GM13977 (cell line): ENCODE results near the gene TTN.

ENCODE experiments used
- DNase-seq: peaks from one replicate; pipeline ENCODE4 v3.0.0; 2012; ENCODE audit warnings: low spot score
- in situ Hi-C: fragments of 300-500 bp; cut with MboI; formaldehyde crosslinking; loops from one replicate; pipeline ENCODE4 v1.12.0; 2022; ENCODE audit warnings: low sequenced_read_pairs, low pct_unique_long_range_greater_than_20kb, mixed read lengths, inconsistent platforms; ENCODE audit not compliant: unreplicated experiment
- TF ChIP-seq, protein P1 (sequence below): IDR thresholded peaks from 2 replicates; pipeline ENCODE4 v1.5.1; 2012; ENCODE audit warnings: mild to moderate bottlenecking, control low read depth; ENCODE audit not compliant: insufficient read depth; ENCODE audit errors: extremely low read depth, missing control alignments

TTN gene

DNA sequence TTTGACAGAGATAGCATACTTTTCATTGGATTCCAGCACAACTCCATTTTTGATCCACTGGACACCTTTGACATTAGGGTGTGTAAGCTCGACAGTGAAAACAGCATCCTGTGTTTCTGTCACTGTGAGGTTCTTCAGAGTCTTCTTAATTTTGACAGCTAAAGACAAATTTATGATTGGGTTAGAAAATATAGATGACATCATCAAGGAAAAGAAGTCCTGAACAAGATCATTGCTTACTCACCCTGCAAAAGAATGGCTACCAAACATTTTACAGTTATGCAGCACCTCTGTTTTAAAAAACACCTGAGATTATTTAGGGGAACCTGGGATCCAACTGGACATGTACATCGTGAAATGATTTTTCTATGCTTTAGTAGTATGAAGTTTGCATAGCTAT, 36.7 kb downstream of the TTN start:
- in situ Hi-C loops, result no loop called here
- TF ChIP-seq, protein P1, sequence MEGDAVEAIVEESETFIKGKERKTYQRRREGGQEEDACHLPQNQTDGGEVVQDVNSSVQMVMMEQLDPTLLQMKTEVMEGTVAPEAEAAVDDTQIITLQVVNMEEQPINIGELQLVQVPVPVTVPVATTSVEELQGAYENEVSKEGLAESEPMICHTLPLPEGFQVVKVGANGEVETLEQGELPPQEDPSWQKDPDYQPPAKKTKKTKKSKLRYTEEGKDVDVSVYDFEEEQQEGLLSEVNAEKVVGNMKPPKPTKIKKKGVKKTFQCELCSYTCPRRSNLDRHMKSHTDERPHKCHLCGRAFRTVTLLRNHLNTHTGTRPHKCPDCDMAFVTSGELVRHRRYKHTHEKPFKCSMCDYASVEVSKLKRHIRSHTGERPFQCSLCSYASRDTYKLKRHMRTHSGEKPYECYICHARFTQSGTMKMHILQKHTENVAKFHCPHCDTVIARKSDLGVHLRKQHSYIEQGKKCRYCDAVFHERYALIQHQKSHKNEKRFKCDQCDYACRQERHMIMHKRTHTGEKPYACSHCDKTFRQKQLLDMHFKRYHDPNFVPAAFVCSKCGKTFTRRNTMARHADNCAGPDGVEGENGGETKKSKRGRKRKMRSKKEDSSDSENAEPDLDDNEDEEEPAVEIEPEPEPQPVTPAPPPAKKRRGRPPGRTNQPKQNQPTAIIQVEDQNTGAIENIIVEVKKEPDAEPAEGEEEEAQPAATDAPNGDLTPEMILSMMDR, result no peak
- no peak for DNase-seq

DNA sequence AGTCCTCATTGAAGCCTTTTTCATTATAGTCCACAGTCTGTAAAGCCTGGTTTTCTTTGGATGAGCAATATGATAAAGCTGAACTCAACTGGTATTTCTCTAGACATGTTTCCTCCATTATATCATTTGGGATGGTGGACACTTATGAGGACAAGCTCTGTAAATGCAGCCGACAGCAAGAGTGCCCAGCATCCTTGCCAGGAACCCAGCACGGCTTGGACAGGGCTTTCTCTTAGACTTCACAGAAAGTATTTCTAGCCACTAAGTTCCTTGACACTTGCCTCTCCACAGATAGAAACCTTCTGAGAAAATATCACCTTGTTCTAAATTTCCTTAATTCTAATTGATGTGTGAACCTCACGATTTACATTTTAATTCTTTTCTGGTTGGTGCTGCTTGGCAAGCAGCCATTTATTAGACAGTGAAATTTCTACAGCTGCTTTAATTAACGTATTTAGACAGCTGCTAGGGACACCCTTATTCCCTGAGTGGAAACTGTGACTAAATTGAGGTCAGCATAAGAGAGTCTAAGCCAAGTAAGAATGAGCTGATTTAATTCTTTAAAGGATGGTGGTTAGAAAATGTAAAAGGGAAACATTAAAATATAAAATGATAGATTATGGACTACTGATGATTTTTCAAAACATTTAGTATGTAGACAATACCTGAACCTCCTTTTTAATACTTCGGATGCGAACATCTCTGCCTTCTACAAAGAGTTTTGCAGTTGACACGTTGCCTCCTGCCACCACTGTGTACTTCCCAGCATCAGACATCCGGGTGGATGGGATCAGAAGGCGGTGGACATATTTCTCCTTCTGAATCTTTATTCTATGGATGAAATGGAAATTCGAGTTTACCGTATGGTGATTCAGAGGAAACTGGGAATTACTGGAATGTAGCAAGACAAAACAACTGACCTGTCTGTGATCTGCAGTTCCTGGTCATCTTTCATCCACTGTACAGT, 39.8 kb downstream of the TTN start:
- in situ Hi-C loops, result no loop called here
- TF ChIP-seq, protein P1, result no peak
- DNase-seq, result no peak

DNA sequence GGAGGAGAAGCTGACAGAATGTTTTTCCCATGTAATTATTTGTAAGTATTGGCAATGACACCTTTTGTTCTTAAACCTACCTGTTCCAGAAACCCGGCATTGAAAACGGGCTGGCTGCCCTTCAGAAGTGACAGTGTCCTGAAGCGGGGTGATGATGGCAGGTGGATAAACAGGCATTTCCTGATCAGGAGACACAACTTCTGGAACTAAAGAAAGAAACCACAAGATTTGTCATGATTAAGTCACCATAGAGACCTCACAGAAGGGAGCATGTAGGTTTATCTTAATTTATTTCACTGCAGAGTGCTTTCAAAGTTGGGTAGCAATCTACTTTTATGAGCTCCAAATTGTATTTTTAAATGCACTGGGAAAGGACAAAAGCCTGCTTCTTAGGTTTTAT, 43.1 kb downstream of the TTN start:
- TF ChIP-seq, protein P1, result no peak
- no peak for DNase-seq
- in situ Hi-C loops, result no loop called here

DNA sequence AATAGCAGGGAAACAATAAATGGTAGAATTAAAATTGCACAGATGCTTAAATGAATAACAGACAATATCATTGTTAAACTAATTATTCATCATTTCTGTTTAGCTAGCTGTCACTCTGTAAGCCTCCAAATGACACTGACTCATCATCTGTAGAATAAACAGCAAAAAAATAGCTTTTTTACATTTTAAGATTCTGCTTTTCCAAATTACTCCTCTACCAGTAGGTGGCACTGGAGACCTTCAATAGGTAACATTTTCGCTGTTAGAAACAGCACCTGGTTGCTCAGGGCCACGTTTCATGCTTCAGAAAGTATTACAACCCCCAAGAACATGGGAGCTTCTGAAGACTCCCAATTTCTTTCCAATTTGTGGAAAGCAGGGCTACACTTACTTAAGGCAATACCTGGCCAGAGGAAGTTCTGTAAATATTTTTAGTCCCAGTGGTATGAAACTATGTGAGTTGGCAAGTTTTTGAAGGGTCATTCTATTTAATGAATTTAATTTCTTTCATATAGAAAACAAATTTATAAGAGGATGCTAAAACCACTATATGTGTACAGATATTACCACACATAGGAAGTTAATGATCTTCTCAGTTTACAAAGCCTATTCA, 45.4 kb downstream of the TTN start:
- TF ChIP-seq, protein P1, result peak; percentile 64
- peak; percentile 27 for DNase-seq
- in situ Hi-C loops, result no loop called here

DNA sequence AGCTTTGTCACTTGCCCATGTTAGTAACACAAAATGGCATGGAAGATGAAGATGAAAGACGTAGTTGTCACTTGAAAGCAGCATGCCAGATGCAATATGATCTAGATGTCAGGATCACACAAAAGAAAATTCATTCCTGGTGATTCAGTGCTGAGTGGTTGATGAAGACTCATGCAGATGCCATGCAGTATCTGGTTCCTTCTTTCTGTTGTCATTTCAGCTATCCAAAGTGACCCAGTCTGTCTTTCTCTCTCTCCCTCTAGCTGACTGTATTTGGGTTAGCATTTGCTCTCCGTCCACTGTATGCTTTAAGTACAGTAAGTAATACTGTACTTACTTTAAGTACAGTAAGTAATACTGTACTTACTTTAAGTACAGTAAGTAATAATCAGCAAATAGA, 50.4 kb downstream of the TTN start:
- in situ Hi-C loops, result no loop called here
- no peak for DNase-seq
- TF ChIP-seq, protein P1, result no peak

DNA sequence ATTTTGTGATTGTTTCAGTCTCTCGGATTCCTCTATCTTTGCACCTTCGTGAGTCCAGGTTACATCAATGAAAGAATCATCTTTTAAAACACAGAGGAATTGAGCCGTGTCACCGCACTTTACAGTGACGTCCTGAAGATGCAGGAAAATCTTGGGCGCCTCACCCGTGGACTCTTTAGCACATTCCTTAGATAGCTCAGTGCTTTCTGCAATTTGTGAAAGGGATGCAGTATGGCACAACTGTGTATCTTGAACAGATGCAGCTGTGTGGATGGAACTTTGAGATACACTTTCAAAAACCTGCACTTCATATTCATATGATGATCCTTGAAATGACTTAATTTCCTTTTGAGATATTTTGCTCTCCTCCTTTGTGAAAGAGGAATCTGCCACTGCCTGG, 50.9 kb downstream of the TTN start:
- TF ChIP-seq, protein P1, result no peak
- in situ Hi-C loops, result no loop called here
- DNase-seq, result no peak
